Right cardiac atrium (tissue), 5 donors: ENCODE data around the gene SLC41A3. TPM values are rescaled to one million over a fixed set of nuclear protein-coding genes. Genes with fewer than 3 reads are reported as not detected.

Source experiments
- ATAC-seq, 2 donors: fragments of 200-7000 bp; cut with Tn5 transposase; one replicate each; pipeline versions ENCODE4 v1.8.0 to v1.9.1; 2020; ENCODE audit warnings: moderate library complexity in 2 of 2, mild to moderate bottlenecking in 1 of 2
- DNase-seq, 3 donors: peaks; one replicate each; pipeline ENCODE4 v3.0.0-alpha.2; 2020
- H3K27ac ChIP-seq: one replicate; pipeline ENCODE4 v1.5.1; 2013; ENCODE audit warnings: mild to moderate bottlenecking, low read length, control low read depth, moderate library complexity
- H3K27me3 ChIP-seq: one replicate; pipeline ENCODE4 v1.6.1; 2013; ENCODE audit not compliant: control insufficient read depth, insufficient read depth
- H3K4me1 ChIP-seq: one replicate; pipeline ENCODE4 v1.6.1; 2013; ENCODE audit warnings: low read length; ENCODE audit not compliant: control insufficient read depth, insufficient read depth
- H3K4me3 ChIP-seq: one replicate; pipeline ENCODE4 v1.5.1; 2013; ENCODE audit warnings: low read length, control low read depth
- H3K9me3 ChIP-seq: one replicate; pipeline ENCODE4 v1.6.1; 2013; ENCODE audit warnings: low read length; ENCODE audit not compliant: control insufficient read depth
- WGBS: extraction: QIAGEN DNeasy Blood & Tissue Kit; methylation state at CpG from one replicate; pipeline ENCODE4 v1.1.7; 2013; 5-methylcytosine and 5-hydroxymethylcytosine counted together
- intact Hi-C, 4 donors: fragments of 100-400 bp; cut with DNase I; formaldehyde crosslinking; loops; one replicate each; pipeline versions ENCODE4 v1.11.0 to v1.14.0; 2022 to 2023
- polyA plus RNA-seq: library from polyadenylated mRNA; stranded (reverse); fragments of 200-250 nt; gene quantifications from one replicate; pipeline ENCODE4 v1.2.3, GENCODE V29; 2013
- total RNA-seq, 4 donors: library from RNA; stranded (reverse); fragmentation: NEBNext Ultra II Directional; extraction: Animal tissue kit (Norgen Biotek cat#: 25700); gene quantifications; one replicate each; pipeline ENCODE4 v1.2.1, GENCODE V29; 2021
- donor health status: healthy with polysubstance abuse.
- donor health status: DM: no; HTN: yes; CAD: no.
- donor health status: DM: no; HTN: no; CAD: no.
- donor health status: DM: no; HTN: yes; CAD: no; lungs with severe emphysema.
- donor health status: DM: yes; HTN: yes; CAD: no.

SLC41A3 gene
- total and polyA plus RNA-seq, 5 donors: 25.6 to 38.9 (median 36.9) TPM

DNA sequence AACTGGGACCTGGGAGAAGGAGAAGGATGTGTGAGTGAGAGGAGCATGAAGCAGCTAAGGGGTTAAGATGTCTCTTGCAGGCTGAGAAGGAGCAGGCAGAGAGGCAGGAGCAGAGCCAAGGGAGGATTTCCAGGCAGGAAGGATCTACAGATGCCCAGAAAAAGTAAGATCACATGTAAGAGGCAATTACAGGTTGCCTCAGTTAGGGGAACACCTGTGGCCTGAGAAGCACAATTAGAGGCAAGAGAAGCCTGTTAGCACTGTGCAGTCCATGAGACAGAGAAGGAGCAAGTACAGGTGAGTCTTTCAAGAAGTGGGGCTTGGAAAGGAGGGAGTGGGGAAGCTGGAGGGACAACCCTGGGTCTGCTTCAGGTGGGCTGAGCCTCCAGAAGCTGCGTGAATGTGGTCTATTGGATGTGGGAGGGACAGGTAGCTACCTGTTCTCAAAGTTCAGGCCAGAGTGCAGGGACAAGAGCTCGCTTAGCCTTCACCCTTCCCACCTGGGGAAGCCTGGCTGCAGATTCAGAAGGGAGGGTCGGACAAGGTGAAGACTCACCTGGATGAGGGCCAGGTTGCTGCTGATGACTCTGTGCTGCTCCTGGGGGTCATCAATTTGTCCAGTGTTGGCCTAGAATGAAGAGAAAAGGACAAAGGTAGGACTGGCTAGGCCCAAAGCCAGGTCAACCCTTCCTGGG, 50.7 kb downstream of the SLC41A3 start:
- 96% methylated on average over 3 of the region's 3 CpGs for WGBS
- ATAC-seq (no peak), DNase-seq (no peak)
- Histone ChIP-seq H3K4me3 (no peak overlapping the region), H3K9me3 (no peaks in the 10 kb centered on the region), H3K27ac (no peak overlapping the region), H3K27me3 (no peaks in the 10 kb centered on the region), H3K4me1 (no peaks in the 10 kb centered on the region)
- intact Hi-C loops: no loop called here

DNA sequence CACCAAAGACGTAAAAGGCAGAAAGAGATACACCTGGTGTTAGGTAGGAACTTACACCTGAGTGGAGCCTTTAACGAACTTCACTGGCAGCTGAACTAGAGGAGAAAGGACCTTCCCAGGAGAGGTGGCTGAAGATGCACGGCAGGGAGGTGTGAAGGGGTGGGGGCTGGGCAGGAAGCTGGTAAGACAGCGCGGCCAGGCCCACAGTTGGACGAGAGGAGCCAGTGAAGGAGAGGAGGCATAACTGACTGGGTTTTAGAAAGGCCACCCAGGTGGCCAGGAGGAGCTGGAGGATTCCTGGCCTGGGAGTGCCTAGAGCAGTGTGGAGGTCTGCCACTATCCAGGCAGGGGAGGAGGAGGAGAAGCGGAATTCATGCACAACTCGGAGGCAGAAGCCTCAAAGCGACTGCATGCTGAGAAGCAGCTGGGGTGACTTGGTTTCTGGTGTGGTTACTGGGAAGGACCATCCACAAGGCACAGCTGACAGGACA, 51.9 kb downstream of the SLC41A3 start:
- 79% methylated on average over 9 of the region's 9 CpGs for WGBS
- Histone ChIP-seq H3K4me3 (no peak overlapping the region), H3K27ac (no peak overlapping the region), H3K9me3 (no peaks in the 10 kb centered on the region), H3K27me3 (no peaks in the 10 kb centered on the region), H3K4me1 (no peaks in the 10 kb centered on the region)
- no peak for DNase-seq
- intact Hi-C loops: no loop called here
- no peak for ATAC-seq

DNA sequence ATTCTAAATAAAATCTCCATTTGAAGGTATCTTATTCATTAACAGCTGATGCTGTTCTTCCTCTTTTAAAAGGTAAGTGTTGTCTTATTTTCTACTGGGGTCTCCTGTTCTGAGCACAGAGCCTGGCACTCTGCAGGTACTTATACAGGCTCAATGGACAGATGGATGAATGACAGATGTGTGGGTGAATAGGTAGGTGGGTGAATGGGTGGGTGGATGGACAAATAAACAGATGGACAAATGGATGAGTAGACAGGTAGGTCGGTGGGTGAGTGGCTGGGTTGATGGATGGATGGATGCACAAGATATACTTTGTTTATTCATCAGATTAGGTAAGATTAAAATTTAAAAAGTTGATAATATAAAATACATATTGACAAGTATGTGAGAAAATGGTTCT, 53.5 kb downstream of the SLC41A3 start:
- Histone ChIP-seq H3K4me3 (no peak overlapping the region), H3K9me3 (no peaks in the 10 kb centered on the region), H3K27ac (no peak overlapping the region), H3K4me1 (no peaks in the 10 kb centered on the region), H3K27me3 (no peaks in the 10 kb centered on the region)
- 82% methylated on average over 1 of the region's 1 CpG for WGBS
- ATAC-seq (no peak), DNase-seq (no peak)
- intact Hi-C loops: no loop called here

DNA sequence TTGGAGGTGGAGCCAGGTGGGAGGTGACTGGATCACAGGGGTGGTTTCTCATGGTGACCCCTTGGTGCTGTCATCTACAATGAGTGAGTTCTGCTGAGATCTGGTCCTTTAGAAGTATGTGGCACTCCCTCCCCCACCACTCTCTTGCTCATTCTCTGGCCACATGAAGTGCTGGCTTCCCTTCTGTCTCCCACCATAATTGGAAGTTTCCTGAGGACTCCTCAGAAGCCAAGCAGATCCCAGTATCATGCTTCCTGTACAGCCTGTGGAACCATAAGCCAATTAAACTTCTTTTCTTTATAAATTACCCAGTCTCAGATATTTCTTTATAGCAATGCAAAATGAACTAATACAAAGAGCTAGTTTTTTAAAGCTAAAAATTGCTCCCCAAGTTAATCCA, 54.7 kb downstream of the SLC41A3 start:
- Histone ChIP-seq H3K4me1 (no peaks in the 10 kb centered on the region), H3K27me3 (no peaks in the 10 kb centered on the region), H3K4me3 (no peak overlapping the region), H3K9me3 (no peaks in the 10 kb centered on the region), H3K27ac (no peak overlapping the region)
- DNase-seq (no peak), ATAC-seq (no peak)
- intact Hi-C loops: no loop called here

DNA sequence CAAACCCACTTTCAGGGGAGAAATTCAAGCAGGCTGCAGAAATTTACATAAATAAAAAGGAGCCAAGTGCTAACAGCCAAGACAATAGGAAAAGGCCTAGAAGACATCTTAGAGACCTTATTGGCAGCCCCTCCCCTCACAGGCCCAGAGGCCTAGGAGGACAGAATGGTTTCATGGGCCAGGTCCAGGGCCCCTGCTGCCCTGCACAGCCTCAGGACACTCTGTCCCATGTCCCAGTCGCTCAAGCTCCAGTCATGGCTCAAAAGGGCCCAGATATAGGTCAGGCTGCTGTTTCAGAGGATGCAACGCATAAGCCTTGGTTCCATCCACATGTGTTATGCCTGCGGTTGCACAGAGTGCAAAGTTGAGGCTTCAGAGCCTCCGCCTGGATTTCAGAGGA, 55.8 kb downstream of the SLC41A3 start:
- no peaks in the 10 kb centered on the region for H3K27me3 ChIP-seq
- H3K9me3 ChIP-seq: no peaks in the 10 kb centered on the region
- H3K4me1 ChIP-seq: no peaks in the 10 kb centered on the region
- WGBS: 98% methylated on average over 4 of the region's 4 CpGs
- no peak overlapping the region for H3K4me3 ChIP-seq
- intact Hi-C loops: no loop called here
- no peak for ATAC-seq
- no peak overlapping the region for H3K27ac ChIP-seq
- no peak for DNase-seq

DNA sequence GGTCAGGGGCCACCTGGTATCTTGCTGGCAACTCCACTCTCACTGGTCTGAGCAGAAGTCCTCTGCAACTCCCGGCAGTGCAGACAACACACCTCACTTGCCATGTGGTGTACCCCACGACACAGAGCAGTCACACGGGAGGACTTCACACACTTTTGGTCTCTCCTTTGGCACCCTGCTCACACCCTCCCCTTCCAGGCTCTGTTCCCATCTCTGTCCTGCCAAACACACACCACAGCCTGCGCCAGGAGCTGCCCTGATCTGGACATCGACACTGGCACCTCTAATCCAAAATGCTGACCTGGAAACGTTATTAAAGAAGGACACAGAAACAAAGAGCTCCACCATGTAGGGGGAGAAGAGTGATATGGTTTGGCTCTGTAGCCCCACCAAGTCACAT, 57.2 kb downstream of the SLC41A3 start:
- H3K4me3 ChIP-seq: no peak overlapping the region
- ATAC-seq (no peak), DNase-seq (peak in 1 of 3 donors; percentile 37)
- no peaks in the 10 kb centered on the region for H3K4me1 ChIP-seq
- no peaks in the 10 kb centered on the region for H3K27me3 ChIP-seq
- intact Hi-C loops: no loop called here
- no peaks in the 10 kb centered on the region for H3K9me3 ChIP-seq
- 74% methylated on average over 6 of the region's 6 CpGs for WGBS
- H3K27ac ChIP-seq: no peak overlapping the region

DNA sequence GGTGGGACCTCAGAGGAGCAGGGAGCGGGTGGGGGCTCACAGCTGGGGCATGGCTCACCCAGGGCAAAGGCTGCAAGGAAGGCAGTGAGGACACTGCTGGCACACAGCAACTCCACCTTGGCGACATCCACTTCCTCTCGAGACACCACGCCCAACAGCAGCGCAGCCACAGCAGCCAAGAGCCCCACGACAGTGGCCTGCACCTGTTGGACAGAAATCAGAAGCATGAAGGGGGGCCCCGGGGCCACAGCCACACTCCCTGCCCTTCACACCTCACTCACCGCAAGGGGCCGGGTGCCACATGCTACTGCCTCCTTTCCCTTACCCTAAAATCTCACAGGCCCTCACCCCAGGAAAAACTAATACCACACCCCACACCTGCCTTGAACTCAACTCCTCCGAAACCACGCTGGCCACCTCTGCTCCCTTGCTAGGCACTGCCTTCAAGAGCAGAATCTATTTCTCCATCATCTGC, 57.6 kb downstream of the SLC41A3 start:
- WGBS: 91% methylated on average over 11 of the region's 11 CpGs
- H3K9me3 ChIP-seq: no peaks in the 10 kb centered on the region
- DNase-seq: no peak
- H3K27me3 ChIP-seq: no peaks in the 10 kb centered on the region
- no peak for ATAC-seq
- H3K4me3 ChIP-seq: no peak overlapping the region
- intact Hi-C loops: no loop called here
- no peak overlapping the region for H3K27ac ChIP-seq
- H3K4me1 ChIP-seq: no peaks in the 10 kb centered on the region

DNA sequence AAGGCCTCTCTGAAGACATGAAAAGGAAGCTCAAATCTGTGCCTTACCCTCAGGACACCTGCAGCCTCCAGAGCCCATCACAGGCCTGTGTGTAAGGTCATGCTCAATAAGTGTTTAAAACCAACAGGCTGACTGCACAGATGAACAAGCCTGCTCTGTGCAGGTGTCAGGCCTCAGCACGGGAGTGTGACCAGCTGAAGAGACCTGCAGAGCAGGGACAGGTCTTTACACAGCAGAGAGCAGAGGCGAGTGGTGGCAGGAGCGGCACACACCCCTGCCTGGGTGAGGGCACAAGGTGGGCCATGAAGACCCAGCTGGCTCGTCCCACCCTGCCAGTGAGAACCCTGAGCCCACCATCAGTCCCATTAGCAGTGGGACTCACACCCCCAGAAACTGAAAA, 58.1 kb downstream of the SLC41A3 start:
- Histone ChIP-seq H3K9me3 (no peaks in the 10 kb centered on the region), H3K27me3 (no peaks in the 10 kb centered on the region), H3K27ac (no peak overlapping the region), H3K4me3 (no peak overlapping the region), H3K4me1 (no peaks in the 10 kb centered on the region)
- intact Hi-C loops: no loop called here
- 96% methylated on average over 4 of the region's 4 CpGs for WGBS
- ATAC-seq (no peak), DNase-seq (no peak)

DNA sequence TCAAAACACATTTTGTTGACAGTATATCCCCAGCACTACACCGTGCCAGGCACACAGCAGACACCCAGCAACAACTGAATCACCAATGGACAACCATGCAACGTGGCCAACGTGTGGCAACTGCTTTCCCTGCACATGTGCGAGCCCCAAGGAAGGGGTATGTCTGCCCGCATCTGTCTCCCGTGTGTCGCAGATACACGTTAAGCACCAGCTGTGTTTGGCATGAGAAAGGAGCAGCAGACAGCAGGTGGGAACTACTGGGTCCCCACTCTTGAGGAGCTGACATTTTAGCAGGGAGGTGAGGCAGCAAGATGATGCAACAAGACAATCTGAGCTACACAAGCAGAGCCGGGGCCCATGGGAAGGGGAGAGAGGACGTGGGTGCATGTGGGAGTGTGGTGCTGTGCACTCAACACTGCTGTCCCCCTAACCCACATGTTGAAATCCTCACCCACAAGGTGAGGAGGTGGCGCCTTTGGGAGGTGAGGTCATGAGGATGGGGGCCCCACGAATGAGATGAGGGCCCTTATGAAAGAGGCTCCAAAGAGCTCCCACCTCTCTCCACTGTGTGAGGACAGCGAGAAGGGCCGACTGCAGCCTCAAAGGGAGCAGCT, 58.7 kb downstream of the SLC41A3 start:
- Histone ChIP-seq H3K4me1 (no peaks in the 10 kb centered on the region), H3K27me3 (no peaks in the 10 kb centered on the region), H3K27ac (no peak overlapping the region), H3K9me3 (no peaks in the 10 kb centered on the region), H3K4me3 (no peak overlapping the region)
- WGBS: 92% methylated on average over 14 of the region's 14 CpGs
- ATAC-seq (no peak), DNase-seq (no peak)
- intact Hi-C loops: no loop called here

DNA sequence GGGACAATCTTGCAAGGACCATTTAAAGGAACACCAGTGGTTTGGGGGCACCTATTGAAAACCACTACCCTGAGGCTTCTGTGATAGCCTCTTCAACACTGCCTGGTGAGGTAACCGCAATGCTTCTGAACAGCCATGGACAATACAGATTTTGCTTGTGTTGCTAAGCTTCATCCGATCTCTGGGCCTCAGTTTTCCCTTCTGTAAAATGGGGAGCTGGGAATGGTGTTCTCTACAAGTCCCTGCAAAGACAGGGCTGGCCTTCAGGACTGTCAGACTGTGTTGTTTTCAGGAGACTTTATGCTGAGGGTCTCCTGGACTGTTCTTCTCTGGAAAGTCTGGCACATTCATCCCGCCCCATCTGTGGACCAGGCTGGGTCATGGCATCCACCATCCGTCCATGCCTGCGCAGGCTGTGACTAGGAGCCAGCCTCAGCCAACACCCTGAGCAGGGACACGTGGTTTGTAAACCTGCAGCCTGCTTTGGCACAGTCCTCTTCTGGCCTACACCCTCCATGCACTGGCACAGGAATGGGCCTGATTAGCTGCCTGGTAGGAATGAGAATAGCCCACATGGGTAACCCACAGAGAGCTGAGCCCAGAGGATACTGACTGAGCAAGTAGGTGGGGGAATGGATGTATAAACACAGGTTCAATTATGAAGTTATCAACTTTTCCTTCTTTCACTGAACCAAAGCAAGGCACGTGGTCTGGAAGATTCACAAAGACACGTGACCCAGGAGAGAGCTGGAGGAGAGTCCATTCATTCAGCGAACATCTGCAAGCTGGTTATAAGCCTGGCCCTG, 59.7 kb downstream of the SLC41A3 start:
- 95% methylated on average over 9 of the region's 9 CpGs for WGBS
- ATAC-seq: no peak

DNA sequence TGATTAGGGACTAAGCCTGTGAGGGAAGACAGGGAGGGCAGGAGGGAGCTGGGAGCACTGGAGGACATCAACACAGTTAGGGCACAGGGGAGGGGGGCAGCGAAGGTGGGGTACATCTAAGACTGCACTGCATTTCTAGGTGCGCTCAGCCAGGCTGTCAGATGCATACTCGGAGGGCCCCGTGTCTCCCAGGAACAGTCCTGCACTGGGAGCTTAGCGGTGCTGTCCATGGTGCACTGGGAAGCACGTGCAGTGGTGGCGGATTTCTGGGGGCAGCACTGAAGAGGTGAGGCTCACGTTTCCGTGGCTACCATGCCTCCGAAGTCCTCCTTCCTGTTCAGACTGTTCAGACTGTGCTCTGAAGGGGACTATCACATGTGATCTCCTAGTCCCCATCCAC, 60.5 kb downstream of the SLC41A3 start:
- ATAC-seq: no peak
- no peaks in the 10 kb centered on the region for H3K9me3 ChIP-seq
- no peaks in the 10 kb centered on the region for H3K27me3 ChIP-seq
- no peak overlapping the region for H3K4me3 ChIP-seq
- DNase-seq: no peak
- WGBS: 67% methylated on average over 10 of the region's 10 CpGs
- H3K4me1 ChIP-seq: no peaks in the 10 kb centered on the region
- intact Hi-C loops: no loop called here
- H3K27ac ChIP-seq: no peak overlapping the region

More for the DNA sequence above, 59.7 kb downstream of the SLC41A3 start:
- Histone ChIP-seq H3K9me3 (no peaks in the 10 kb centered on the region), H3K4me1 (no peaks in the 10 kb centered on the region), H3K27ac (no peak overlapping the region), H3K4me3 (no peak overlapping the region), H3K27me3 (no peaks in the 10 kb centered on the region)
- intact Hi-C loops: no loop called here
- DNase-seq: no peak
